ENCODE data around the gene COP1. TPM values are rescaled to one million over a fixed set of nuclear protein-coding genes. Genes with fewer than 3 reads are reported as not detected.

The COP1 gene
- total and polyA plus RNA-seq, 10 of the 15 experiments (the other 5 are each of a cell fraction or from before 2014, with no cell fraction given), result 17.7 to 49.9 (median 38.7) TPM

GRCh38 chr1:175978926-175979325 is 228.2 kb downstream of the COP1 start (continued):
- TF ChIP-seq ZNF687 (IDR thresholded peaks at IDR 0.05) (no peak), RB1 (IDR thresholded peaks at IDR 0.05; ENCODE audit: borderline replicate concordance) (no peak), JUNB (IDR thresholded peaks at IDR 0.05) (no peak), RBBP5 (conservative IDR thresholded peaks at IDR 0.05) (no peak), SMC3 (IDR thresholded peaks at IDR 0.05; ENCODE audit: borderline replicate concordance, low read length) (no peak), RELB (IDR thresholded peaks at IDR 0.05; ENCODE audit: low read depth) (no peak), NR2C1 (IDR thresholded peaks at IDR 0.05) (no peak), FOS (IDR thresholded peaks at IDR 0.05; ENCODE audit: borderline replicate concordance, extremely low read depth, insufficient read length) (no peak), LARP7 (IDR thresholded peaks at IDR 0.05) (no peak)
